ENCODE results near the gene RAP1GAP2.

The RAP1GAP2 gene

DNA sequence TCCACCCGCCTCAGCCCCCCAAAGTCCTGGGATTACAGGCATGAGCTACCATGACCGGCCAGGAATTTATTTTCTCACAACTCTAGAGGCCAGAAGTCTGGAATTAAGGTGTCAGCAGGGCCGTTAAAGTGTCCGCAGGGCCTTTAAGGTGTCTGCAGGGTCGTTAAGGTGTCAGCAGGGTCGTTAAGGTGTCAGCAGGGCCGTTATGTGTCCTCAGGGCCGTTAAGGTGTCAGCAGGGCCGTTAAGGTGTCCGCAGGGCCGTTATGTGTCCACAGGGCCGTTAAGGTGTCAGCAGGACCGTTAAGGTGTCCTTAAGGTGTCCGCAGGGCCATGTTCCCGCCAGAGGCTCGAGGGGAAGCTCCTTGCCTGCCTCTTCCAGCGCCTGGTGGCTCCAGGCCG is 125.2 kb downstream of the RAP1GAP2 start:
- no peak for DNase-seq

DNA sequence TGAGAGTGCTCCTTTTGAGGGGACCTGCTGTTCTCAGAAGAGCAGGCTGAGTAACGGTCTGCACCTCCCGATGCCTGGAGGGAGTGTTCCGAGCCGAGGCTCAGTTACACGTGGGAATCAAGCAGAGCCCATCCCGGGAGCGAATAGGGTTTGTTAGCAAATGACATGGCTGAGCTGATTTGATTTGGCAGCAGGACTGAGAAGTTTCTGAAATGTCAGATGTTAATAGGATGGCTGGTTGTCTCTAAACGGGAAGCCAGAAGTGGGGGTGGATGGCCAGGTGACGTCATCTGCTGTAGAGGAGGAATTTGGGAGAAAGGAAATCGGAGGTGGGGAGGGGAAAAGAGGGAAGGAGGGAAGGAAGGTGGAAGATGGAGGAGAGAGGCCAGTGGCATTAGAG is 128.0 kb downstream of the RAP1GAP2 start:
- no peak for DNase-seq

DNA sequence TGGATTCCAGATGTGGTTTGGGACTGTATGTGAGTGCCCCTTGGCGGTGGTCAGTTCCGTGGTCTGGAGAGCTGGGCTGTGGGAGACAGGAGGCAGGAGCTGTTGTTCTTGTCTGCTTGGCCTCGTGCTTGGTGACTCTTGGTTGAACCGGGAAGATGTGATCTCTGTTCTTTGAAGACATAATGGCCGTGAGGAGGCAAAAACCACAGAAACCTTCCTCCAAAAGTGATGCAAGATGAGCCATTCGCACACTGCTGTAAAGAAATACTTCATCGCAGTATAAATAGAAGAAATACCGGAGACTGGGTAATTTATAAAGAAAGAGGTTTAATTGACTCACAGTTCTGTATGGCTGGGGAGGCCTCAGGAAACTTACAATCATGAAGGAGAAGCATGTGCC is 128.8 kb downstream of the RAP1GAP2 start:
- DNase-seq, result no peak

DNA sequence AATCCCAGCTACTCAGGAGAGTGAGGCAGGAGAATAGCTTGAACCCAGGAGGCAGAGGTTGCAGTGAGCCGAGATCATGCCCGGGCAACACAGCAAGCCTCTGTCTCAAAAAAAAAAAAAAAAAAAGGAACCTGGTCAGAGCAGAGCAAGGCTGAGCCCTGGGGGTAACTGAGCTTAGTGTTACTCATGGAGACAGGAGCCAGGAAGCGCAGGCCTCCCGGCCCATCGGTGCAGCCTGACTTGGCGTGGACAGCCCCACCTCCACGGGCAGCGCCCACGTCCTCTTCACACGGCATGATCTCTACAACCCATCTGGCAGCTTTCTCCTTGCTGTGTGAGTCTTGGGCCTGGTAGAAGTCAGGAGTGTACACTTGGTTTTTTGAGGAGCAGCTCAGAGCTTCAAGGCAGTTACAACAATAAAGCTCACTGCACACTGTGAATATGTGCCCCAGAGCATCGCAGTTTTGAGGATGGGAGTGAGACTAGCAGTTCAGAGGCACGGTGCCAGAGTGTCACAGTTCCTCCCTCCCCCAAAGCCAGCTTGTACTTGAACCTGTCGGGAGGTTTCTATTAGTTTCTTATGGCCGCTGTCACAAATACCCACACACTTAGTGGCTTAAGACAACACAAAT is 129.9 kb downstream of the RAP1GAP2 start:
- DNase-seq, result no peak

DNA sequence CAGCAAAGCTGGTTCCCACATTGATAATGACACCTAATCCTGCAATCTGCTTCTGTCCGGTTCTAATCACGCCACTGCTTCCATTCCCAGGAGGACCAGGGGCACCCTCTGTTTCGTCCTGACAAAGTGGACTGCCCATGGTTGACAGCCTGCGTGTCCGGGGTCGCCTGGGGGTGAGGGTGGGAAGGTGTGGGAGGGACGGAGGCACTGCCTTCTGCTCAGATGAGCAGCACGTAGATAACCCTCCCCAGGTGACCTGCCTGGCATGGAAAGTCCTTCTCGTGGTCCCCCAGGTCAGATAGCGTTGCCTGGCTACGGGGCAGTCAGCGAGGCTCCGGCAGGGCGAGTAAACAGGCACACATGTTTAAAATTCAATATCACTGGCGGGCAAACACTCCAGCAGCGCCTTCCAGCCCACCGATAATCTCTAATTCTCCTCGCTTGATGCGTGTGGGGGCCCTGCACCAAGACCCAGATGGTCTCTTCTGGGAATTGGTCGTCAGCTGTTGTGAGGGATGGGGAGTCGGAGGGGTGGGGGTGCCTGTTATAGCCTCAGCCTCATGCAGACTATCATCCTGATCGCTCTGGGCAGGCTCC is 132.2 kb downstream of the RAP1GAP2 start:
- no peak for DNase-seq

DNA sequence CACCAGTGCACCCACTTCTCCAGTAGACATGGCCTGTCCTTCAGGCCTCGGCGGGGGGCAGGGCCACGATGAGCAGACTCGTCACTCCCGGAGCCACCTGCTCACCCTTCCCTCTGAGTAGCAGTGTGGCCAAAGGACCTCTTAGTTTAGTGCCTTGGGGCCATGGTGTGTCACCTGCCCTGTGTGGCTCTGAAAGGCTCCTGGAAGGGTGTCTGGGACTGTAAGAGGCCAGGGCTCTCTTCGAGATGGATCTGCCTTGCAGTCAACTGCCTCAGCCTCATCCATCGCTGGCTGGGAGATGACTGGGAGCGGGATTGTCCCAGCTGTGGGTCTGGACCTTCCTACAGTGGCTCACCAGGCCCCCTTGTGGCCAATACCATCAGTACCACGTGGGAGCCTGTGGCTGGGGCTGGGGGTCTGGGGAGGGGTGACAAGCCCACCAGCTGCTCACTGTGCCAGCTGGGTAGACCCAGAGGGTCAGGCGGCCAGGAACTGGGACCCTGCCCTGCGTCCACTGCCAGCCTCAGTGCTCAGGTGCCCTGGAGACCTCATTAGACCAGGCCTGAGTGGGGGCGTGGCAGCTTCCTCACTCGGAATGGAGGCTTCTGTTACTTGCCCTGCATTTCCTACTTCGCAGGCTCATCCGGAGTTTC is 133.8 kb downstream of the RAP1GAP2 start:
- DNase-seq, result peak; percentile 81

DNA sequence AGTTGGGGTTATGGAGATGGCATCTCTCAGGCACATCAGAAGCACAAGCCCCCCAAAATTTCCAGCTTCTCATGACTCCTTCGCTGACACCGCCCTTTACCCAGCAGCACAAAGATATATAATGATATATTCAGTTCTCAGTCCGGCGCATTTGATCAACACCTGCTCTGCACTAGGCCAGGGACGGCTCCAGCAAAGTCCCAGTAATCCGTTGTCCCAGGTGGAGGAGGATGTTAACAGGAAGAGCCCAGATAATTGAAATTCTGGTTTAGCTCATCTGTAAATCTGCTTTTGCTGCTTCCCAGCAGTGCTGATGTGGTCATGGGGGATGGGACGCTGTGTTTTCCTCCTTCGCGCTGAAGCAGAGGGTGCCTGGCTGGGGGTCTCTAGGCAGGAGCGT is 135.6 kb downstream of the RAP1GAP2 start:
- DNase-seq, result no peak

DNA sequence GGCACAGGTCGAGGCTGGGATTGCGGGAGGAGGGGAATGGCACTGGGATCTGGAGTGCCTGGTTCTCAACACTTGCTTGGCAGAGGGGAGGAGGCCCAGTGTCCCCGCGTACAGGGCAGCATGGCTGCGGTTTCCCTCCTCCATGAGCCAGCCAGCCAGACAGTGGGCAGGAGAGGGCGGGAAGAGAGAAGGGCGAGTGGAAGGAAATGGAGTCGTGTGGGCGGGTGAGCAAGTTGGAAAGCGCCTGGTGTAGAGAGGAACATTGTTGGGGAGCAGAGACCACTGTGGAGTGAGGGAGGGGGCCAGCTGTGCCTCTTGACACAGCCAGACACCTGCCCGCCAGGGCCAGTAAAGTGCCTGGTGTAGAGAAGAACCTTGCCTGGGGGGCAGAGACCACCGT is 136.7 kb downstream of the RAP1GAP2 start:
- no peak for DNase-seq

DNA sequence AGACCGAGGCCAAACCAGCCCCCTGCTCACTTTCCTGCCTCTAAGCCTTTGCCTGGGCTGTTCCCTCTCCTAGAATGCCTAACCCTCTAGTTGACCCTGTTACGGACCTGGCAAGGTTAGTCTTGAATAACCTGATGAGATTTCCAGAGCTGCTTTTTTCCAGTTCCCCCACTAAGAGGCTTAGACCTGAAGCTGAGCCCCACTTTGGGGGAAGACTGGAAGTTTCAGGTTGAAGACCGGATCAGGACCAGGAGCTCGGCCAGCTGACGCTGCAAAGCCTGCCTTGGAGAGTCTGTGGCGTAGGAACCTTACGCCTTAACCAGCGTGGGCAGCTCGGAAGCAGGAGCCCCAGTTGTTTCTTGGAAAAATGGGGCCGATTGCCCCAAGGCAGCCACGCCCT is 137.4 kb downstream of the RAP1GAP2 start:
- no peak for DNase-seq

DNA sequence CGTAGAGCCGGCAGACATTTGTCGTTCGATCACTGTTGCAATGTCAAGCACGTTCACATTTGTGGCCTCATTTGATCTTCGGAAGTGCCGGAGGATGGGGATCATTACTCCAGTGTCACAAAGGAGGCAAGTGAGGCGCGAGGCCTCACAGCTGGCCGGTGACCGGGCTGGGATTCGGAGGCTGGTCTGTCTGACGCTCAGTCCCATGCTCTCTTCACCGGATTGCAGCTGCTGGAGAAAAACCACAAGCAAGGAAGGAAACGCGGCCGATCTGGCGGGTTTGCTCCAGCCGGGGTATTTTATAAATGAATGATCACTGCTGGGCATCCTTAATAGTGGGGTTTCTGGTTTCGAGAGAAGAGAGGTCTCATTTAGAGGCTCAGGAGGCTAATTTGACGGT is 139.4 kb downstream of the RAP1GAP2 start:
- no peak for DNase-seq

DNA sequence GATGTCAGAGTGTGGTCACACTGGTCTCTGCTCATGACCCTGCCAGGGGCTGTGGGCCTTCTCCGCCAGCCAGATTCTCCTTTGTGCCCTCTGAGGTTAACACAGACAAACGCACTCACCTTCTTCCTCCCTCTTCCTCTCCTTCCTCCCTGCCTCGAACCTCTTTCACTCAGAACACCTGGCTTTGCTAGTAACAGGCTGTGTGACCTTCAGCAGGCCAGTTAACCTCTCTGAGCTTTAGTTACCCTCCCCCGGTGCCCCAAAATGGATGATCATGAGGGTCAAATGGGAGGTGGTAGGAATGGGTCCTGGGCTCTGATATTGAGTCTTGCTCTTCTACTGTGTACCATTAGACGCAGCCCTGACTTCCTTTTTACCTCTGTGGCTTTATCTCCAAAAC is 140.1 kb downstream of the RAP1GAP2 start:
- DNase-seq, result no peak

DNA sequence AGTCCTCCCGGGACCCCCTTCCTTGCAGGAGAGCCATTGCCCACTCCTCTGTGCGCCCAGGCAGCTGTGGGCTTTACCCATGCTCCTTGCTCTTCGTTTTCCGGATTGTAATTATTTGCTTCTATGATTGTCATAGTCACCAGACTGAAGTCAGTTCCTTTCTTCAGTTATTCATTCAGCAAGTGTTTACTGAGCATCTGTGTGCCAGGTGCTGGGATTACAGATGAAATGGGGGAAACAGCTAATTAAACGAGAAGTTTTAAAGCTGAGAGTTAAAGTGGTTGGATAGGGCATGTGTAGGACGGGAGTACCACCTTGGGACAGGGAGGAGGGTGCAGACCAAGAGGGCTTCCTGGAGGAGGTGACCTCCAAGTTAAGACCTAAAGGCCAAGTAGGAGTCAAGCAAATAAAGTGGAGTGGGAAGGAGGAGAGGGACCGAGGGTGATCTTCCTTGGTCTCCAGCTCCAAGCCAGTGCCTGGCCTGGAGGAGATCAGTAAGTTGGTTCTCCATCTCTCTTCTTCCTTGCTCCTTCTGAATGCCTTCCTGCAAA is 140.6 kb downstream of the RAP1GAP2 start:
- DNase-seq, result no peak

DNA sequence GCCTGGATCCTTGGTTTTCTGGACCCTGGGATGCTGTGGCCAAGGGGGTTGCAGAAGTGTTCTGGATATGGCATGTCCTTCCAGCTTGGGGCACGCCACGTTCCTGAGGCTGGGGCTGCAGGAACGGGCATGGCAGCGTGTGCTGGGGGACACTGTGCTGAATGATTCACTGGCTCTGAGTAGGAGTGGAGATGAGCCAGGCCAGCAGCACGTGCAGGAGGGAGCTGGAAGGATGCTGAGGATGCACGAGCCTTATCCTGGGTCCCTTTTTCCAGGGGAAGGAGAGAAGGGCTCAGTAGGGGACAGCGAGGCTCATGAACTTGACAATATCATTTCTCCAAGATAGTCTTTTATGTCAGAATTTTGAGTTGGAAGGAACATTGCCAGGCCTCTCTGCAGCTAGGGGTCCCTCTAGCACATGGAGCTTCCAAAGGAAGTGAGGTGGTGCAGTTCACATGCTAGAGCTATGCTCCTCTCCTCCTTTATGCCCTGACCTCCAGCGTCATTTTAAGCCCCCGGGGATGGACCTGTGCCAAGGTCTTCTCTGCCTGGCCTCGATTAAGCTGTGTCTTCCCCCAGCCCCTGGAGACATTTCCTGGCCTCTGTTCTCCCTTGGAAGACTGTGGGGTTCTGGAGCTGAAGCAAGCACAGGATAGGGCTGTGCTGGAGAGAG is 141.2 kb downstream of the RAP1GAP2 start:
- no peak for DNase-seq

DNA sequence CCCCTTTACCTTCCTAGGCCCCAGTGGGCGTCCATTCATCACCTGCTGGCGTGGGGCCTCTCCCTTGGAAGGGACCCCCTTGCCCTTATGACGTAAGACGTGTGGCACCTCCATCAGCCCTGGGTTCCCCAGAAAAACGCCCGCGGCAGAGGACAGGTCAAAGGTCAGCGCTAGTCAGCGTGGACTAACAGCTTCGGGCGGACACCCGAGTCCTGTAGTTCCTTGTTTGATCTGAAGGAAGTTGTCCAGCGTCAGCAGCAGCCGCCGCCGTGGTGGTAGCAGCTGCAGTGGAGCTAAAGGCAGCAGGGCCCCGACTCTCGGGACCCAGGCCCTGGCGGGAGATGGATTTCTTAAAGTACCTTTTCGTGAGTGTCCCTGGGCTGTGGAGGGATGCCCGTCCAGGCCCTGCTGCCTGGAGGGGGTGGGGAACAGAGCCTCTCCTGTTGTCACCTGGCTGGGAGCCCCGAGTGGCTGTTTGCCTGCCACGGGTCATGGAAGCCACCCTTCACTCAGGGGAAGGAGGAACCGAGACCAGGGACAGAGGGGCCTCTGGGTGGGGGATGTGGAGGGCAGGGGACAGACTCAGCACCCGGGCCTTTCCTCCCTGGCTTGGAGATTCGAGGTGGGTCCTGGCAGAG is 143.6 kb downstream of the RAP1GAP2 start:
- DNase-seq, result no peak

DNA sequence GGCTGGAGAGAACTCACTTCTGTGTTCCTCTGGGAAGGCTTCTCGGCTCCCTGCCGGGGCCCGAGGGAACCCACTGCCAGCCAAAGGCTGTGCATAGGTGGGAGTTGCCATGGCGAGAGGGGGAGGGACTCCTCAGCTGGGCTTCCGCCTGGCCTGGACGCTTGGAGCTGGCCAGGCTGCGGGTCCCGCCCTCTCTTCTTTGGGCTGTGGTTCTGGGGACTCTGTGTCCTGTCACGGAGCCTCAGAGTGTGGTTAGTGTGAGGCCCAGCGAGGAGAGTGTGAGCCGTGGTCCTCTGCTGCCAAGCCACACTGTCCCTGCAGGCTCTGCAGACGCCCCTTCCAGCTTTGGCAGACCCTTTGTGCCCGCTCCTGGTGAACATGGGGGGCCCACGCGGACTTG is 144.1 kb downstream of the RAP1GAP2 start:
- no peak for DNase-seq

DNA sequence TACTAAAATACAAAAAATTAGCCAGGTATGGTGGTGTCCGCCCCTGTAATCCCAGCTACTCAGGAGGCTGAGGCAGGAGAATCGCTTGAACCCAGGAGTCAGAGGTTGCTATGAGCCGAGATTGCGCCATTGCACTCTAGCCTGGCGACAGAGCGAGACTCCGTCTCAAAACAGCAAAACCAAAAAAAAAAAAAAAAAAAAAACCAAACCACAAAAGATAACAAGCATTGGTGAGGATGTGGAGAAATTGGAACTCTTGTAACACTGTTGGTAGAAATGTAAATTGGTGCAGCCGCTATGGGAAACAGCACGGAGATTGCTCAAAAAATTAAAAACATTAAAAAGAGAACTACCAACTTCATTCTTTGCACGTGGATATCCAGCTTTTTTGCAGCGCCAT is 147.7 kb downstream of the RAP1GAP2 start:
- DNase-seq, result no peak

DNA sequence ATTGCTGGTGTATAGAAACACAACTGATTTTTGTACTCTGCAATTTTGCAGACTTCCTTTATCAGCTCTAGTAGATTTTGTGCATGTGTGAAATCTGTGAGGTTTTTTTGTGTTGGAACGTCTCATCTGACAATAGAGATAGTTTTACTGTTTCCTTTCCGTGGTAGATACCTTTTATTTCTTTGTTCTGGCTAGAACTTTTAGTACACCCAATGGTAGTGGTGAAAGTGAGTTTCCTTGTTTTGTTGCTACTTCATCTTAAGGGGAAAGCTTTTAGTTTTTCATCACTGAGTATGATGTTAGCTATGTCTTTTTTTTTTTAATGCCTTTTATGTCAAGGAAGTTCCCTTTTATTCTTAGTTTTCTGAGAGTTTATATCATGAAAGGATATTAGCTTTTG is 149.1 kb downstream of the RAP1GAP2 start:
- no peak for DNase-seq

DNA sequence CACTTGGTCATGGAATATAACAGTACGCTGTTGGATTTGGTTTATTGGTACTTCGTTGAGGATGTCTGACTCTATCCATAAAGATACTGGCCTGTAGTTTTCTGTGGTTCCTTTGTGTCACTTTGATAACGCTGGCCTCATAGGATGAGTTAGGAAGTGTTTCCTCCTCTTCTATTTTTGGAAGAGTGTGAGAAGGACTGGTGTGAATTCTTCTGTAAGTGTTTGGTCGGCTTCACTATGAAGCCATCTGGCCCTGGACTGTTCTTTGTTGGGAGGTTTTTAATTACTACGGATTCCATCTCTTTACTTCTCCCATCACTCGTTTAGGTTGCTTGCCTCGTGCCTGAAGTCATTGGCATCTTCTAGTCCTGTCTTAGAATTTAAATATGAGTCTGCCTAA is 149.9 kb downstream of the RAP1GAP2 start:
- no peak for DNase-seq

DNA sequence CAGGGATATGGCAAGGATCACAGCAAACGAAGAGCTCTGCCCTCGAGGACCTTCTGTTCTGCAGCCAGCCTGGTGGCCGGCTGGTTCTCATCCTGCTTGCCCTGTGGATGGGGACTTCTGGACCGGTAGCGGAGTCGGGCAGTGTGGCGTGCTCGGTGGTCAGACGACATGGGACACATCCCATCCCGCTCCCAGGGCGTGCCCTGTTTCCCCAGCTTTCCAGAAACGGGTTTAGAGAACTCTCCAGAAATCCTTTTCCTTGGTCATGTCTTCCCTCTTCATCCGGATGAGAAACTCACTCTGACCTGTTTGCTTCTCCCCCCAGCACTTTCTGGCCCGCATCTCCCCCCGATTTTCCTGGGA is 151.3 kb downstream of the RAP1GAP2 start:
- no peak for DNase-seq

DNA sequence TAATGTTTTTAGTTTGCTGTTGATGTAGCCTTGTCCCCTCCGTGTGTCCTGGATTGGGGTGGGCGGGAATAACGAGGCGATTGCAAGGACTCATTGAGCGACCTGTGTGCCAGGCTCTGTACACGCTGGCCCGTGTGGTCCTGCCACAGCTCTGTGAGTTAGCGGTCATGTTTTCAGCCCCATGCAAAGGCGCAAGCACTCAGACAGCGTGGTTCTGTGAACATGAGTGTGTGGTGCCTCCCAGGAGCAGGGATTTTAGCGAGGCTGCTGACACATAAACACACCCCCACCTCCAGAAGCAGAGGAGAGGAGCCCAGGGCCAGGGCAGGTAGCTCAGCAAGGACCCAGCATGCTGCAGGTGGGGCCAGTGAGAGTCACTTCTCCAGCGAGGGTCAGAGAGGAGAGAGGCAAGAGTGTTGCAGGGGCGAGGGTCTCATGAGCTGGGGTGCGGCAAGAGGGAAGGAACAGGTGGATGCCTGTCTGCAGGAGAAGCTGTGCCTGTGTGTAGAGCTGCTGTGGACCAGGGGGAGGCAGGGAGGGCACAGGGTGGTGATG is 151.8 kb downstream of the RAP1GAP2 start:
- no peak for DNase-seq

DNA sequence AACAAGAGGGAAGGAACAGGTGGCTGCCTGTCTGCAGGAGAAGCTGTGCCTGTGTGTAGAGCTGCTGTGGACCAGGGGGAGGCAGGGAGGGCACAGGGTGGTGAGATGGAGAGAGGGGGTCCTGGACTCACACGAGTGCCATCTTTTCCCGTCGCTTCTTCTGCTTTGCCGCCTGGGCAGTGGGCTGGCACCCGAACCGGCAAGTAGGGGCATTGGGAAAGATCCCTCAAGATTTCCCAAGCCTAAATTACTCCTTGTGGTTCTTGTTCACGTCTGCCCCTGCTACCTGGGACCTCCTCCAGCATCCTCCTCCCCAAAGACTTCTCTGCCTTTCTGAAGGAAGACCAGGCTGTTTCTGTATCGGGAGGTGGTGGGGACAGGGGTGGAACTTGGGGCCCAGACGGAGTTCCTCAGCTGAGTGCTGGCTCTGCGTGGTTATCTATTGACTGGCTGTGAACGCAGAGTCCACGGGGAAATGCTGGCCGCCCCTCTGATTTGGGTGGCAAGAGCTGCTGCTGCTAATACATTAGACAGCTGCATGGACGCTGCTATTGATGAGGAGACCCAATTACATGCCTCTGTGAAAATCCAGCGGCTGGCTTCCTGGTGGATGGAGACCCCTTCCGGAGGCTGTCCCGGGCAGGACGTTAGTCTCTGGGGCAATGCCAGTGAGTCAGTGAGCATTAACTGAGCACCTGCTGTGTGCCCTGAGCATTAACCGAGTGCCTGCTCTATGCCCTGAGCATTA is 152.7 kb downstream of the RAP1GAP2 start:
- DNase-seq, result no peak

DNA sequence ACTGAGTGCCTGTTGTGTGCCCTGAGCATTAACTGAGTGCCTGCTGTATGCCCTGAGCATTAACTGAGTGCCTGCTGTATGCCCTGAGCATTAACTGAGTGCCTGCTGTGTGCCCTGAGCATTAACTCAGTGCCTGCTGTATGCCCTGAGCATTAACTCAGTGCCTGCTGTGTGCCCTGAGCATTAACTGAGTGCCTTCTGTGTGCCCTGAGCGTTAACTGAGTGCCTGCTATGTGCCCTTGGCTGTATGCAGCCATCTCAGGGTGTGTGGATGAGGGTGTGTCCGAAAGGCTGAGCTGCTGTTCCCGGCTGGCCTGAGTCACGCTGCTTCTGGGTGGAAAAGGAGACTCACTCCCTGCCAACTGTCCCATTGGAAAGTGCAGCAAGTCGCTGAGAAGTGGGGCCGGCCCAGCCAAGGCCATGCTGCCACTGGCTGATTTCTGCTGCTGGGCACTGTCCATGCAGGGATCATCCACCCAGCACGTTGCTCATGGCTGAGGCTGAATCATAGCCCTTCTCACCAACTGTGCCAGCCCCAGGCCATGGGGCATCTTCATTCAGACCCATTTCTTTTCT is 153.3 kb downstream of the RAP1GAP2 start:
- DNase-seq, result no peak

All from DMS53 (cell line).